ENCODE data around the gene IL16. TPM values are rescaled to one million over a fixed set of nuclear protein-coding genes. Genes with fewer than 3 reads are reported as not detected.
A peak's percentile ranks its signal among the peaks of the same experiment; 100 is the strongest.
"Not testable (repeated sequence)": the region's sequence is repeated elsewhere in the genome, so short reads cannot be mapped to it uniquely, and the experiment has no call there.

The IL16 gene
- total RNA-seq, 1 donor from 2014 or later = 2.6 TPM

GRCh38 chr15:81317642-81318017 is 121.0 kb downstream of the IL16 start:
- DNase-seq = no peak

GRCh38 chr15:81321667-81322066 is 125.0 kb downstream of the IL16 start:
- no peak for DNase-seq

- DNase-seq = no peak
These were observed 126.1 kb downstream of the IL16 start for GRCh38 chr15:81322676-81323253.

- peak; percentile 13 for DNase-seq
These were observed 126.9 kb downstream of the IL16 start for GRCh38 chr15:81323559-81323943.

- peak; percentile 96 for DNase-seq
These were observed 127.5 kb downstream of the IL16 start, which contains the start of gene STARD5 for GRCh38 chr15:81323944-81324881. Gene STARD5, minus strand, starts transcription at chr15:81324141. Its CDS starts 42 bp downstream, at chr15:81324099.

DNA sequence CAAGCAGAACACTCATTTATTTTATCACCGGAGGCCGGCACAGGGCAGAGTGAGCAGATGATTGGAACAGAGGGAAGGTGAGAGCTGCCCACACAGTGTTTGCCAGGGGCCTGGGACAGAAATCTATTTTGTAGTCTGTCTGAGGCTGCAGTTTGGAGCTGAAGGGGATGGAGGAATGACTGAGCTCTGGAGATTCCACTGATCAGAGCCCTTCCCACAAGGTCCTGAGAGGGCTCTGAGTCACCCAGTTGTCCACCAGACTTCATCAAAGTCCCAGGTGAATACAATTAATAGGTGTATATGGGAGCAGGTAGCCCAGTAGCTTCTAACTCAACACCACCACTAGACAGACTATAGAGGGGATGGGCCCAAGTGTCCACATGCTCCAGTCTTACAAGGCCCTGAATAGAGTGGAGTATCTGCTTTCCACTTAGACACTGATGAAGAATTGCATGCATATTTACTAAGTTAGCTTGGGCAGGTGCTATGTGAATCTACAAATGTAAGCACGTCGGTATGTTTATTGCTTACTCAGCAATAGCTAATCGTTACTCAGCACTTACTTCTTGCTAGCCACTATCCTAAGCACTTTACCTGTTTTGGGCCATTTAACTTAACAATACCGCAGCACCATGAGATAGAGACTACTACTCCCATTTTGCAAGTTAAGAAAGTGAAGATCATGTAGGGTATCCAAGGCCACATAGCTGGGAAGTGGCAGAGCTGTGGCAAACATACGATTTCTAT is 130.0 kb downstream of the IL16 start:
- DNase-seq = no peak

- no peak for DNase-seq
These were observed 130.8 kb downstream of the IL16 start for GRCh38 chr15:81327516-81327915.

DNA sequence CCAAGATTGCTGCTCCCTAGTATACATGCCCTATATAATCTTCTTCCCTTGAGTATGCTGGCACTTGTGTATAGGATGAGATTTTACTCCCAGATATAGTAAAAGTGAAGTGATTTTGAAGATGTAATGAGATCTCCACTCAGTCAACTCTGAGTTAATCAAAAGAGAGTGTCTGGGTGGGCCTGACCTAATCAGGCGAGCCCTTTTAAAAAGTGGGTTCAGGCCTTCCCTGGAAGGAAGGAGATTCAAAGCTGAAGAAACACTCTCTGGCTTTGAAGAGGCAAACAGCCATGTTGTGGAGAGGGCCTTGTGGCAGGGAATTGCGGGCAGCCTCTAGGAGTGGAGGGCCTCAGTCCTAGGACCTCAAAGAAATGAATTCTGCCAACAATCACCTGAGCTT is 132.8 kb downstream of the IL16 start:
- DNase-seq = no peak

GRCh38 chr15:81330366-81331090 is 133.8 kb downstream of the IL16 start:
- no peak for DNase-seq

GRCh38 chr15:81331141-81331540 is 134.5 kb downstream of the IL16 start:
- not testable (repeated sequence) for DNase-seq

GRCh38 chr15:81331600-81331999 is 134.9 kb downstream of the IL16 start:
- DNase-seq = no peak

GRCh38 chr15:81332326-81332725 is 135.6 kb downstream of the IL16 start:
- DNase-seq = no peak

- DNase-seq = no peak
These were observed 136.7 kb downstream of the IL16 start for GRCh38 chr15:81333363-81333762.

DNA sequence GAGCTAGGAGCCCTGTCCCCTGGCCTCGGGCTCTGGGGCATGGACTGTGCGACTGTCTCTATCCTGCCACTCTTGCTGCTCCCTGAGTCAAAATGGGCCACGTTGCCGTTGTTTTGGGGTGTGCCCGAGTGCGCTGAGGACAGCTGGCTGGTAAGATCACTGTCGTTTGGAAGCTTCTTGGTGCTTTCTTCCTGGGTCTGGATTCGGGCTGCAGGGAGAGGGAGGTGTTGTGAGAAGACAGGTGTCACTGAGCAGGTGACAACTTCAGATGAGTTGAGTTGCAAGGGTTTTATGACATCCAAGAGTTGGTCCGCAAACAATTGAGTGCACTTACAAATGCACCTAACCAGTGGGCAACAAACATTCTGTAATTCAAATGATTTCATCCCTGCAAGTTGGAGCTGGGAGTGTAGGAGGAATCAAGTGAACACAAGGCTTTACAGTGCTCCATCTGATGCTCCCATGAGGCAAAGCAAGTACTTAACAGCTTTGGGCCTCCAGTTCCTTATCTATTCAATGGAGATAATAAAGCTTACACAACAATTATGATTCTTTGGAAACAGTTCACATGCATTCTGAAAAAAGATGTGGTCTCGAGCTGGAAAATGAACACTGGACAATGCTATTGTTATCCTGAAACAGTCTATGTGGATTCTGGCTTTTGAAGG is 138.2 kb downstream of the IL16 start:
- no peak for DNase-seq

DNA sequence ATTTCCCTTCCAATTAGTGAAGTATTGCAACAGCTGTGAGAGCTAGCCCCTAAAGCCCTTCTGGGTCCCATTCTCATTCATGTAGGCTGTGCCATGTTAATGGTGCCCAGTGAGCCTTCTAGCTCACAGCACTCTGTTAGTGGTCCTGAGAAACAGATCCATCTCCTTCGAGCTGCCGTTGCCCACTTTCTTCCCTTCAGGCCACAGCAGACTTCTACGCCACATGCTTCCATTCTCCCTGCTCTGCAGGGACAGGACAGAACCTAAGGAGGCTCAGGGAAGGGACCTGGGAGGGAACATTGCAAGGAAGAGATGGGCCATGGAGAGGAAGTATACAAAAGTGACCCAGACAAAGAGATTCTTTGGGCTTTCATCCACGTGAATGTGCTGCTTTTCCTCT is 139.0 kb downstream of the IL16 start:
- DNase-seq = no peak

DNA sequence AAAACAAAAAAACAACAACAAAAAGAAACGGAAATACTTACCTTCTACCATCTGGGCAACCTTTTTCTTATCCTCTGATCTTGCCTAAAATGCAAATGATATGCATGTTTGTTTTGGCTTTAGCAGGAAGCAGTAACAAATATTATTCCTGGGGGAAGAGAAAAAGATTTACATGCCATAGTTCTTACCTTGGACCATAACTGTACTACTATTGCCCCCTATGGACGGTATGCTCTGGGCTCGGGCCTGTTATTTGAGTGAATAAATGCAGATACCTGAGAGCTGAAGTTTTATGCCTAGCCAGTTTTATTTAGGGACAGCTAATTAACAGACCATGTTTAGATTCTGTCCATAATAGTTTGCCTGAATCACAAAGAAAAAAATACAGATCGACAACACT is 139.9 kb downstream of the IL16 start:
- DNase-seq = peak; percentile 36

DNA sequence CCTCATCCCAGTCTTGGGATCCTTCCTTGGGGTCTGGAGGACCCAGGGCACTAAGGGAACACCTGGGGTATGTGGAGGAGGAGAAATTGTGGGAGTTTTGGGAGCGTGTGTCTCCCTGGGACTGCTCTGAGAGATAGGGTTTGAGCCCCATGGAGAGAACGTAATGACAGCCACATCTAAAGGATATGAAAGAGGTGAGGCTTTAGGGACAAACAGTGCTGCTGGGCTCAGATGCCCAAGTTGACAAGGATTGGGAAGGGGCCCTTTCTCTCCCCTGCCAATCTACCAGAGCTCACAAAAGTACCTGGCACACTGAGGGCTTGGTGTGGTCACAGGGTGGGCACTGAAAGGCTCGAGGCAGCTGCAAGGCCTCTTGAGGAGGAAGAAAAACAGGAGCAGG is 140.6 kb downstream of the IL16 start:
- DNase-seq = no peak

DNA sequence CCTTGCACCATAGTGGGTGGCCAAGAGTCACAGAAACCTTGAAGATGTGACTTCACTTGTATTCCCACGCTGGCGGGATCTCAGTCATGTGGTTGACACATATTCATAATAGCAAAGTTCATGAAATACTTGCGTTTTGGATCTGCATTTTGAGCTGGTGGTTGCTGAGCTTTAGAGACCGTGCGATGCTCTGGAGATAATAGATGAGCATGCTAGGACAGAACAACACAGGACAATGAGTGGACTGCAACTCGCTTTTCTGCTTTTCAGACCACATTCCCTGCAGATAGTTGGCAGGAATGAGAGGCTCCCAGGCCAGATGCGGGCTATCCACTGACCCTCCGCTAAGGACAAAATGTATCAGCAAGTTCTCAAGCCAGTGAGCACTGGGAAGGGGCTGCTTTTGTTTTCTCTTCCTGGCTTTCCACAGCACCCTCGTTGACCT is 141.1 kb downstream of the IL16 start:
- DNase-seq = no peak

- peak; percentile 13 for DNase-seq
These were observed 141.7 kb downstream of the IL16 start for GRCh38 chr15:81338170-81339007.

- DNase-seq = no peak
These were observed 142.6 kb downstream of the IL16 start for GRCh38 chr15:81339321-81339720.

GRCh38 chr15:81339851-81340250 is 143.2 kb downstream of the IL16 start:
- no peak for DNase-seq
